Measurements from ENCODE around the gene NACC1.

DNA sequence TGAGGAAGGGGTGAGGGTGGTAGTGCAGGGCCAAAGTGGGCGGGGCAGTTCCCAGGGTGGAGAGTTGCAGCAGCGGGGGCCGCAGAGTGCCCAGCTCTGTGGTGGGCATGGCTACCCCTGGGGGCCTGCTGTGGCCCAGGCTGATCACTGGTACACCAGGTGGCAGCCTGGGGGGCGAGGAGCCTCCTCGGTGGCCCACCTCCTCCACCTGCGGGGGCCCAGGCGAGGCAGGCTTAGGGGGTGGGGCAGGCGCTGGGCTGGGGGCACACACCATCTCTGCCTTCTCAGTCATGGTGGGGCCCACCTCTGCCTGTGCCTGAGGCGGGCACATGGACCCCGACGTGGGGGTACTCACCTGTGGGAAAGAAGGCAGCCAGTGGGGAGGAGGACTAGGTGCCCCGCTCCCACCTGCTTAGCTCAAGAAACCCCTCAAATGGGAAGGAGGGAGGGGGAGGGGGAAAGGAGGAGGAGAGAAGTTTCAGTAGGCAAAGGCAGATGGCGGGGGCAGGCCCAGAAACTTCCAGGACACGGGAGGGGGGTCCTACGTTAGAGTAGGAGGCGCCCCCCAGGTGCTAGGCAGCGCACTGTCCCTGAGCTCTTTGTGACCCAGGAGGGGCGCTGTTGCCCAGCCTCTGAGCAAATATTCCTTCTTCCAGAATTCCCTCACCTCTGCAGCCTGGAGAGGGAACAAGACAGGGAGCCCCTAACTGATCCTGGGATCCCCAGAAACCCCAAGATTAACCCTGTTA, 17.0 kb upstream of the NACC1 start:
- no peak for TF ChIP-seq POLR2AphosphoS5 (IDR thresholded peaks at IDR 0.05; ENCODE audit: borderline replicate concordance, low read depth, low read length)
- no peak for TF ChIP-seq FOXP2 (optimal IDR thresholded peaks at IDR 0.05; ENCODE audit: control extremely low read depth, extremely low read length, insufficient read depth)
- TF ChIP-seq EZH2 (IDR thresholded peaks at IDR 0.05), result no peak
